KMS-11 (cell line): ENCODE measurements around the gene KRTAP2-3.

Experiments
- H2AFZ ChIP-seq: fragments of 200-600 bp; sonication (generic); 2 replicates; pipeline ENCODE4 v1.6.1; 2016; ENCODE audit warnings: antibody characterized with exemption, mixed run types, low read depth
- H3K27ac ChIP-seq: fragments of 200-600 bp; sonication (generic); 2 replicates; pipeline ENCODE4 v1.6.1; 2016; ENCODE audit warnings: mild to moderate bottlenecking, mixed run types
- H3K27me3 ChIP-seq: fragments of 200-600 bp; sonication (generic); 2 replicates; pipeline ENCODE4 v1.6.1; 2017; ENCODE audit warnings: mild to moderate bottlenecking, low read depth, mixed run types, moderate library complexity; ENCODE audit not compliant: insufficient read depth
- H3K36me3 ChIP-seq: fragments of 200-600 bp; sonication (generic); 2 replicates; pipeline ENCODE4 v1.6.1; 2017; ENCODE audit warnings: mild to moderate bottlenecking, mixed run types; ENCODE audit not compliant: insufficient read depth
- H3K4me1 ChIP-seq: fragments of 200-600 bp; sonication (generic); 2 replicates; pipeline ENCODE4 v1.6.1; 2016; ENCODE audit warnings: mild to moderate bottlenecking, low read depth, mixed run types; ENCODE audit not compliant: poor library complexity, severe bottlenecking
- H3K4me2 ChIP-seq: fragments of 200-600 bp; sonication (generic); 2 replicates; pipeline ENCODE4 v1.7.0; 2016; ENCODE audit warnings: mild to moderate bottlenecking, mixed run types
- H3K4me3 ChIP-seq: fragments of 200-600 bp; sonication (generic); IDR thresholded peaks from 2 replicates; pipeline ENCODE4 v1.6.1; 2017; ENCODE audit warnings: low read depth, low read length, mixed read lengths; ENCODE audit not compliant: insufficient read depth
- H3K79me2 ChIP-seq: fragments of 200-600 bp; sonication (generic); 2 replicates; pipeline ENCODE4 v1.6.1; 2016; ENCODE audit warnings: low read depth, mixed run types; ENCODE audit not compliant: insufficient read depth
- H3K9ac ChIP-seq: fragments of 200-600 bp; sonication (generic); 2 replicates; pipeline ENCODE4 v1.6.1; 2016; ENCODE audit warnings: mild to moderate bottlenecking, mixed run types
- H4K20me1 ChIP-seq: fragments of 200-600 bp; sonication (generic); 2 replicates; pipeline ENCODE4 v1.6.1; 2016; ENCODE audit warnings: mild to moderate bottlenecking, mixed run types; ENCODE audit not compliant: insufficient read depth
- TF ChIP-seq, protein P1 (sequence below): fragments of 200-600 bp; sonication (generic); conservative IDR thresholded peaks from 2 replicates; pipeline ENCODE4 v1.6.1; 2017; ENCODE audit warnings: low read depth, mild to moderate bottlenecking, antibody characterized with exemption, low read length, moderate library complexity, mixed read lengths

Gene KRTAP2-3

DNA sequence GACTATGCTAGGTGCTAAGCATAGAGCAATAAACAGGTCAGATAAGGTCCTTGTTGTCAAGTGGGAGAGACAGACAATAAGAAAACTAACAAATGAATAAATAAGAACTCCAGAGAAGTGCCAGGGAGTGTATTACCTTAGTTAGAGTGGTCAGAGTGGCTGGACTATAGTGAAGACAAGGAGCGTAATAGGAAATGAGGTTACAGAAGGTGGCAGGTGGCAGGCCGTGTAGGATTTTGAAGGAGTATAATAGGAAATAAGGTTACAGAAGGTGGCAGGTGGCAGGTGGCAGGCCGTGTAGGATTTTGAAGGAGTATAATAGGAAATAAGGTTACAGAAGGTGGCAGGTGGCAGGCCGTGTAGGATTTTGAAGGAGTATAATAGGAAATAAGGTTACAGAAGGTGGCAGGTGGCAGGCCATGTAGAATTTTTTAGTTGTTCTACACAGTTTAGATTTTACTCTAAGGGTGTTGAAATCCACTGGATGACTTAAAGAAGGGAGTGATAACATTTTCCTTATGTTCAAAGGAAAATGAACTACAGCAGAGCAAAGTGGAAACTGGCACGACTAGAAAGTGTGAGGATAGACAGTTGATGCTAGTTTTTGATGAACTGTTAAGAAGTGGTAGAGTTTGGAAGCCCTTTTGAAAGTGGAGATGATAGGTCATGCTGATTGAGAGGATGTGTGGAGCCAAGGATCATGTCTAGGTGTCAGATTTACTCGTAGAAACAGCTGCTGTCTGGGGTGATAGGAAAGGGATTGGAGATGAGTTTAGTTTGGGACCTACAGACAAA lies 47.4 kb downstream of the KRTAP2-3 start:
- Histone ChIP-seq H4K20me1 (no peaks in the 10 kb centered on the region), H3K27me3 (no peaks in the 10 kb centered on the region), H3K4me1 (no peaks in the 10 kb centered on the region), H3K79me2 (no peaks in the 10 kb centered on the region), H3K9ac (no peak overlapping the region), H3K36me3 (no peaks in the 10 kb centered on the region), H3K4me3 (no peak overlapping the region), H2AFZ (no peak overlapping the region), H3K27ac (no peak overlapping the region), H3K4me2 (no peak overlapping the region)
- TF ChIP-seq, protein P1, sequence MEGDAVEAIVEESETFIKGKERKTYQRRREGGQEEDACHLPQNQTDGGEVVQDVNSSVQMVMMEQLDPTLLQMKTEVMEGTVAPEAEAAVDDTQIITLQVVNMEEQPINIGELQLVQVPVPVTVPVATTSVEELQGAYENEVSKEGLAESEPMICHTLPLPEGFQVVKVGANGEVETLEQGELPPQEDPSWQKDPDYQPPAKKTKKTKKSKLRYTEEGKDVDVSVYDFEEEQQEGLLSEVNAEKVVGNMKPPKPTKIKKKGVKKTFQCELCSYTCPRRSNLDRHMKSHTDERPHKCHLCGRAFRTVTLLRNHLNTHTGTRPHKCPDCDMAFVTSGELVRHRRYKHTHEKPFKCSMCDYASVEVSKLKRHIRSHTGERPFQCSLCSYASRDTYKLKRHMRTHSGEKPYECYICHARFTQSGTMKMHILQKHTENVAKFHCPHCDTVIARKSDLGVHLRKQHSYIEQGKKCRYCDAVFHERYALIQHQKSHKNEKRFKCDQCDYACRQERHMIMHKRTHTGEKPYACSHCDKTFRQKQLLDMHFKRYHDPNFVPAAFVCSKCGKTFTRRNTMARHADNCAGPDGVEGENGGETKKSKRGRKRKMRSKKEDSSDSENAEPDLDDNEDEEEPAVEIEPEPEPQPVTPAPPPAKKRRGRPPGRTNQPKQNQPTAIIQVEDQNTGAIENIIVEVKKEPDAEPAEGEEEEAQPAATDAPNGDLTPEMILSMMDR = no peak

DNA sequence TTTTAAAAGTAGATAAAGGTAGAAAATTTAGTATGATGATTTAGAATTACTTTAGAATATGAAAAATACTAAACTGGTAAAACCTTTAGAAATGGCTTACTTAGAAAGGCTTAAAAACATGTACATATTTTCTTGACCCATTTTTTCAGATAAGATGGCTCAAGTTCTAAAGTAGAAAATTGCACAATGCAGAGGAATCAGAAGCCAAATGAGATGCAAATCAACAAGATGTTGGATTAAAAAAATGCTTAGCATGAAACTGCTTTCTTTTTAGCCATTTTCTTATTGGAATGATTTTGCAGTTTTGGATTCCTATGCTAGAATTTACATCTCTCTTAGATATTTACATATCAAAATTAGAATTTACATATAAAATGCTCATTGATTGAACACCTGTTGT lies 49.5 kb downstream of the KRTAP2-3 start:
- Histone ChIP-seq H3K27ac (no peak overlapping the region), H3K9ac (no peak overlapping the region), H3K36me3 (no peaks in the 10 kb centered on the region), H3K27me3 (no peaks in the 10 kb centered on the region), H2AFZ (no peak overlapping the region), H4K20me1 (no peaks in the 10 kb centered on the region), H3K4me2 (no peak overlapping the region), H3K4me1 (no peaks in the 10 kb centered on the region), H3K79me2 (no peaks in the 10 kb centered on the region), H3K4me3 (no peak overlapping the region)
- TF ChIP-seq, protein P1 = no peak

DNA sequence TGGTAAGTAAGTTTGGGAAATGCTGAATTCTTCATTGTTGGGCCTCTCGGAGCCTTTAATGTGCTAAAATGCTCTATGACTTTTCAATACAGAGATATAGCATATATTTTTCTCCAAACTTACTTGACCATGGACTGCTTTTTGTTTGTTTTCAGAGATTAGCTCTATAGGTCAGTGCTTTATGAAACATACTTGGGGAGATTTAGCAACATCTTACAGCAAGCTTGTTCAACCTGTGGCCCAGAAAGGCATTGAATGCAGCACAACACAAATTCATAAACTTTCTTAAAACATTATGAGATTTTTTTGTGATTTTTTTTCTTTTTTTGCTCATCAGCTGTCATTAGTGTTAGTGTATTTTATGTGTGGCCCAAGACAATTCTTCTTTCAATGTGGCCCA lies 50.0 kb downstream of the KRTAP2-3 start:
- no peaks in the 10 kb centered on the region for H3K36me3 ChIP-seq
- no peaks in the 10 kb centered on the region for H3K4me1 ChIP-seq
- H3K4me2 ChIP-seq = no peak overlapping the region
- H3K9ac ChIP-seq = no peak overlapping the region
- H4K20me1 ChIP-seq = no peaks in the 10 kb centered on the region
- no peak overlapping the region for H3K4me3 ChIP-seq
- no peak overlapping the region for H3K27ac ChIP-seq
- H2AFZ ChIP-seq = no peak overlapping the region
- no peaks in the 10 kb centered on the region for H3K79me2 ChIP-seq
- TF ChIP-seq, protein P1 = no peak
- H3K27me3 ChIP-seq = no peaks in the 10 kb centered on the region

DNA sequence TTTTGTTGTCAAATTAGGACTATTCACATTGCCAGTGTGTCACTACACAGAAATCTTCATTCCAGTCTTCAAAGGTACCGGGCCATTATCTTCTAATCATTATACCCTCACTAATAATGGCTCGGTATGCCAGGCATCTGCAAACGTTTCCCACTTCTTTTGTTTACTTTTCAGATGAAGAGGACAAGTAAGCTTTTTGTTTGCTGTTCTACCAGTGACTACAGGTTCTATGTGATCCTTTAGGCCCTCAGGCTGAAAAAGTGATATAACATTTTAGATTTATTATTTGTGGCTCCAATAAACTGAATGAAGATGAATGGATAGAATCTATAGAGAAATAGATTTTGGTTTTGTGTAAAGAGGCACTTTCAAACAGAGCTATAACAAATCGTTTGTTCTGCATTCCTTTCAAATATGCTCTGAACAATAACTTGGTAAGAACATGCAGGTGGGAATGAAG lies 50.6 kb downstream of the KRTAP2-3 start:
- Histone ChIP-seq H2AFZ (no peak overlapping the region), H3K36me3 (no peaks in the 10 kb centered on the region), H3K79me2 (no peaks in the 10 kb centered on the region), H3K4me3 (no peak overlapping the region), H3K4me1 (no peaks in the 10 kb centered on the region), H3K9ac (no peak overlapping the region), H3K4me2 (no peak overlapping the region), H3K27me3 (no peaks in the 10 kb centered on the region), H3K27ac (no peak overlapping the region), H4K20me1 (no peaks in the 10 kb centered on the region)
- TF ChIP-seq, protein P1 = no peak
